GM19239 (cell line): ENCODE measurements around the gene IFNA16.
"Not testable (repeated sequence)": the region's sequence is repeated elsewhere in the genome, so short reads cannot be mapped to it uniquely, and the experiment has no call there.

ENCODE experiments used
- DNase-seq: peaks from one replicate; pipeline ENCODE4 v3.0.0; 2011; ENCODE audit warnings: low spot score; ENCODE audit not compliant: insufficient read length
- FAIRE-seq: peaks from 2 replicates; lab custom pipeline; 2011; peaks lifted over from hg19 to GRCh38; lab: Jason Lieb, UNC

The IFNA16 gene

GRCh38 chr9:21205204-21205603 is 11.9 kb downstream of the IFNA16 start:
- DNase-seq (no peak), FAIRE-seq (no peak)

DNA sequence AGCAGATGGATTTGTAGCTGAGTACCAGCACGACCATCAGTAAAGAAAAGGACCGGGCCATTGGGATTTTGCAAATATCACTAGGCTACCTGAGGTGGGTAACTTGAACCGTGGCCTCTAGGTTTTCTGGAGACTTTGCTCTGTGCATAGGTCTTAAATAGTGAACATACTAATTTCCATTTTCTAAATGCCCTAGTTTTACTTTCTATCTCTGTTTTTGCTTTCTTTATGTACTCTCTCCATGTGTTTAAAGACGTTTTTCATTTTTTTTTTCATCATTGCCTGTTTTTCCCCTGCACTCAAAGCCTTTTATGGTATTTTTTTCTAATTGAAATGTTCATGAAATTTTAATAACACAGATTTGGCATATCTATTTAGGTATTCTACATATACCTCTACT is 15.0 kb downstream of the IFNA16 start, which contains the start of gene IFNA7:
Gene IFNA7 (minus strand): TSS at position 101 of the 400 bp plus-strand sequence. CDS start 40 bp downstream, at position 61.
- not testable (repeated sequence) for DNase-seq, FAIRE-seq

DNA sequence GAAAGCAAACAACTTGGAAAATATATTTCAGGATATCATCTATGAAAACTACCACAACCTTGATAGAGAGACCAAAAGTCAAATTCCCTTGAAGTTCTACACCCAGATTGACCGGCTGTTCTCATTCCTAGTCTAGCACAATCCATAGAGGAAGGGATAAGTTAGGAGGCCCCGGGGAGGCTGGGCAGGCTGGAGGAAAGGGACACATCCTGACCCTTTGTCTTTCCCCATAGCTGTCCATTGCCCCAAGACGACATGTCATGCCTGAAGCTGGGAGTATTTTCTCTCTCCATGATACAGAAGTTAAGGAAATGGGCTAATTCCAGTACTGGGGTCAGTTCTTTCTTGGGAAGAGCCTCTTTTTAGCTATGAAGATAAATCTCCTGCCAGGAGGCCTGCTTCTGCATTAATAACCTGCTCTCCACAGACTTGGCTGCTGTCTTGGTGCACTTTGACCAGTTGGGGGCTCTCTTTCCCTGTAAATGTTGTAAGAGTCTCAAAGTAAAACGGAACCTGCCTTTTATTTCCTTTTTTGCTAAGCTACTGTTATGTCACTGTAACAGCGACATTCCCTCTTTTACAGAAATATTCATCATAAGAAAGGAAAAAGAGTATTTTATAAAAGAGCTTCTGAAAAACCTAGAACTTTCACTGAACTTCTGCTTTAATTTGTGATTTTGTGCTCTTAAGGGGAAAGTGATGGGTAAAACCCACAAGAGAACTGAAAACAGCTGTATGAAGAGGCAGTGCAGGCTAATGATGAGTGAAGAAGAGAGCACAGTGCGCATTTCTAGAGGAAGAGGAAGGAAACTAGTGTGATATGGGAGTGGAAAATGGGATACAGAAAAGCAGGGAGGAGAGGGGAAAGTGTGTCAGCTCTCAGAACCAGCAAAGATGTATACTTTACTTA is 22.0 kb downstream of the IFNA16 start:
- peak; percentile 79 for FAIRE-seq
- DNase-seq = not testable (repeated sequence)

DNA sequence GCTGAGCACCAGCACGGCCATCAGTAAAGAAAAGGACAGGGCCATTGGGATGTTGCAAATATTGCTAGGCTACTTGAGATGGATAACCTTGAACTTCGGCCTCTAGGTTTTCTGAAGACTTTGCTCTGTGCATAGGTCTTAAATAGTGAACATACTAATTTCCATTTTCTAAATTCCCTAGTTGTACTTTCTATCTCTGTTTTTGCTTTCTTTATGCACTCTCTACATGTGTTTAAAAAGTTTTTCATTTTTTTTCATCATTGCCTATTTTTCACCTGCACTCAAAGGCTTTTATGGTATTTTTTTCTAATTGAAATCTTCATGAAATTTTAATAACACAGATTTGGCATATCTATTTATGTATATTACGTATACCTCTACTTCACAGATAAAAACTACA is 29.6 kb downstream of the IFNA16 start, which contains the start of gene IFNA4:
Gene IFNA4 (minus strand): TSS at position 101 of the 400 bp plus-strand sequence. CDS start 56 bp downstream, at position 45.
- not testable (repeated sequence) for DNase-seq, FAIRE-seq

- FAIRE-seq = peak; percentile 95
- not testable (repeated sequence) for DNase-seq
Observed at GRCh38 chr9:21182810-21183736, 34.0 kb downstream of the IFNA16 start.

DNA sequence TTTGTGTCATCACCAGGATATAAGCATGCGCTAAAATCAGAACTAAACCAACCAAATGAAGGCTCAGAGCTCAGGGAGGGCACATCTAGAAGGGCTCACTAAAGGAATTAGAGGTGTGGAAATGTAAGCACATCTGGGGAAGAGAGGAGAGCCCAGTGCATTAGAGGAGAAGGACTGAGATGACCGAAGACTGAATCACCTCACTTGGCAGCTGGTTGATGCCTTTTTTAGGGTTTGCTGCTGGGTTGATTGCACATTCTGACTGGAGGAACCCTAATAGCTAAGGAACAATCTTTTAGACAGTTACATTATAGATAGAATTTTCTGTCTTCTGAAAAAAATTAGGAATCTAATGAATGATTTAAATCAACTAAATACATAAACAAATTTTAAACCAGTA is 42.4 kb downstream of the IFNA16 start:
- DNase-seq (no peak), FAIRE-seq (no peak)

DNA sequence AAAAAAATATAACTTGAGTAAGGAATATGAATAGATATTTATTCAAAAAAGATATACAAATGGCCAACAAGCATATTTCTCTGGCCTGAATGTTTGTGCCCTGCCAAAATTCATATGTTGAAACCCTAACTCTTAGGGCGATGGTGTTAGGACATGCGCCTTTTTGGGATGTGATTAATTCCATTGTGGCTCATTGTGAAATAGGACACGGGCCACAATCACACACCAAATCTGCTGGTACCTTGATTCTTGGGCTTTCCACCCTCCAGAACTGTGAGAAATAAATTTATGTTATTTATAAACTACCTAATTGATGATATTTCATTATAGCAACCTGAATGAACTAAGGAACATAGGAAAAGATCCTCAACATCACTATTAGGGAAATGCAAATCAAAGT is 45.0 kb downstream of the IFNA16 start:
- FAIRE-seq = no peak

DNA sequence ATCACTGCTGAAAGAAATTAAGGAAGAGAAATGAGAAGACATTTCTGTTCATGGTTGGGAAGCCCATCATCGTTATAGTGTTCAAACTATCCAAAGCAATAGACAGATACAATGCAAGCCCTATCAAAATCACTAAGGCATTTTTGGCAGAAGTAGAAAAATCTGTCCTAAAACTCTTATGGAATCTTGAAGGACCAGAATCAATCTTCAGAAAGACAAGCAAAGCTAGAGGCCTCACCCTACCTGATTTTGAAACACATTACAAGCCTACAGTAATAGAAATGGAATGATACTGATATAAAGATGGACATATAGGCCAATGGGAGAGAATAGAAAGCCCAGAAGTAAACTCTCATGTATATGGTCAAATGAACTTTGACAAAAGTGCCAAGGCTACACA is 45.8 kb downstream of the IFNA16 start:
- FAIRE-seq (no peak), DNase-seq (no peak)

More for the DNA sequence above, 45.0 kb downstream of the IFNA16 start:
- no peak for DNase-seq

DNA sequence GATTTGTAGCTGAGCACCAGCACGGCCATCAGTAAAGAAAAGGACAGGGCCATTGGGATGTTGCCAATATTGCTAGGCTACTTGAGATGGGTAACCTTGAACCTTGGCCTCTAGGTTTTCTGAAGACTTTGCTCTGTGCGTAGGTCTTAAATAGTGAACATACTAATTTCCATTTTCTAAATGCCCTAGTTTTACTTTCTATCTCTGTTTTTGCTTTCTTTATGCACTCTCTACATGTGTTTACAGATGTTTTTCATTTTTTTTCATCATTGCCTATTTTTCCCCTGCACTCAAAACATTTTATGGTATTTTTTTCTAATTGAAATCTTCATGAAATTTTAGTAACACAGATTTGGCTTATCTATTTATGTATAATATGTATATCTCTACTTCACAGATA is 50.6 kb downstream of the IFNA16 start, which contains the start of gene IFNA21:
Gene IFNA21 (minus strand): TSS at position 101 of the 400 bp plus-strand sequence. CDS start 48 bp downstream, at position 53.
- not testable (repeated sequence) for FAIRE-seq, DNase-seq
